ENCODE results near the gene AGBL2.
A peak's percentile ranks its signal among the peaks of the same experiment; 100 is the strongest.
"Not testable (repeated sequence)": the region's sequence is repeated elsewhere in the genome, so short reads cannot be mapped to it uniquely, and the experiment has no call there.

AGBL2 gene

DNA sequence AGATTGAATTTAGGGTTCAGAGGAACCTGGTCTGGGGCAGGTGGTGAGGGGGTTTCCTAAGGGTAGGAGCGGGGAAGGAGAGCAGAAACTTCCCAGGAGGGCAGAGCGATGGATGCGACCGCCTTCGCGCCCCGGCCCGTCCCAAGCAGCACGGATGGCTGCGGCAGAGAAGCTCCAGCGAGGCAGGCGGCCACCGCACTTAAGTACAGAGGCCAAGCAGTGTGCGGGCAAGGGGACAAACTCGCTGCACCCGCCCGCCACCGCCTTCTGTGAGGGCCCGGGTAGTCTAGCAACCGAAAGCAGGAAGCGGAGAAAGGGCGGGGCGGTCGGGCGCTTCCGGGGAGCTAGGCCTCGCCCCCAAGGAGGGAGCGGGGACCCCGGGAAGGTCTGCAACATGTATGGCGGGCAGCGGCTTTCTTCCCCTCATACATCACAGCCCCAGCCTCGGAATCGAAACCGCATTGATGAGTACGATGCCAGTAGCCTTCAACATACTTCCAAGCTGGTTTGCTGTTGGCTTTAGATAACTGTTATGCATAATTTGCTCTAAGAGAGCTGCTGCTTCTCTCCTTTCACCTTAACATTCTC lies at the start of gene AGBL2:
Gene AGBL2, minus strand, starts transcription at position 288 of the 588 bp plus-strand sequence. CDS start 719 bp downstream, outside the sequence.
- DNase-seq (ENCODE audit: low spot score), result peak; percentile 93

GRCh38 chr11:47759291-47759690 lies 44.1 kb upstream of the AGBL2 start:
- not testable (repeated sequence) for DNase-seq (ENCODE audit: low spot score)

- no peak for DNase-seq (ENCODE audit: low spot score)
Measured at GRCh38 chr11:47756208-47756607, 41.0 kb upstream of the AGBL2 start.

DNA sequence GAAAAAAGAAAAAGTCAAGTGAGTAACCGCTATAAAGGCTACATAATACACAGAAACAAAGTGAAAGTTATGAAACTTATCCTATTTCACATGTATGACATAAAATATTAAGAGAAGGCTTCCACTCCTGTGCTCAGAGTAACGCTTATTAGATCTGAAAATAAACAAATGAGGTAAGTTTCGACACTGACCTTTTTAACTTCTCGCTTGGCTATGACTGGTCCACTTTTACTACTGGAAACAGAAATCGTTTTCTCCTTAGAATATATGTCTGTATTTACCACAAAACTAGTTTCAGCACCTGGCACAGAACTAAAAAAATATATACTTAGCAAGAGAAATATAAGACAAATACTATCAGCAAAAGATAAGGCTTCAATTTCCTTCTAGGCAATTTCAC lies 35.6 kb upstream of the AGBL2 start:
- DNase-seq (ENCODE audit: low spot score), result no peak

- not testable (repeated sequence) for DNase-seq (ENCODE audit: low spot score)
Measured at GRCh38 chr11:47742494-47742893, 27.3 kb upstream of the AGBL2 start.

- DNase-seq (ENCODE audit: low spot score), result not testable (repeated sequence)
Measured at GRCh38 chr11:47737817-47738216, 22.6 kb upstream of the AGBL2 start.

DNA sequence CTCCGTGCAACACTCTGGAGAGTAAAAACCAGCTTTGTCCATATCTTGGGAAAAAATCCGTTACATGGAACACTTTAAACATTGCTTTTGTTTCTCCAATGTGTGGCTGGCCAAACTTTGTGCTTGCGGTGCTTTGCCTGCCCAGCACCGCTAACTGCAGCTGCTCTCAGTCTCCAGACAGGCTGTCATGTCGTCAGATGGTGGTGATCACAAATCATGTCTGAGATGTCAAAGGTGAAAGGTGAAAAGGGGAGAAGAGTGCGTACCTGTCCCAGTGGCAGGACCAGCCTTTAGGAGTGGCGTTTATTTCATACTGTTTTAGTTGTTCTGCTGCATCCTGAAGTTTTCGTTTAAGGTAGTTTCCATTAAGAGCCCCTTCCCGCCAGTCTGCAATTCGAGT lies 17.1 kb upstream of the AGBL2 start:
- DNase-seq (ENCODE audit: low spot score), result no peak

- DNase-seq (ENCODE audit: low spot score), result no peak
Measured at GRCh38 chr11:47731475-47731874, 16.3 kb upstream of the AGBL2 start.

DNA sequence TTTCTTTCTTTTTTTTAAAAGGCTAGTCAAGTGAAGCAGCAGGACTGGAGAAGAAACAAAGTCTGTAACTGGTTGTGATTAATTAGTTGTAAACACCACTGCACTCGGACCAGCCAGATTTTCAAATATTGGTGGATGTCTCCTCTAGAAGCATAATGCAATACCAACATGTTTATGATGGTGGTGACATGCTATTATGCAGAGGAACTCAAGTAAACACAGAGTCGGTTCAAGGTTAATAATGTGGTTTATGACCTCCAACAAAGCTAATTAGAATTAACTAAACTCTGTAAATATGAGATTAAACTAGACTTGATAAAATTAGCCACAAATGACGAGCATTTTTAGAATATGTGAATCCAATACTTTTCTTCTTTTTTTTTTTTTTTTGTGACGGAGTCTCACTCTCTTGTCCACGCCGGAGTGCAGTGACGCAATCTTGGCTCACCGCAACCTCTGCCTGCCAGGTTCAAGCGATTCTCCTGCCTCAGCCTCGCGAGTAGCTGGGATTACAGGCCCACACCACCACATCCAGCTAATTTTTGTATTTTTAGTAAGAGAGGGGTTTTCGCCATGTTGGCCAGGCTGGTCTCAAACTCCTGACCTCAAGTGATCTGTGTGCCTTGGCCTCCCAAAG lies 11.8 kb upstream of the AGBL2 start:
- DNase-seq (ENCODE audit: low spot score), result no peak

GRCh38 chr11:47726118-47726442 lies 10.9 kb upstream of the AGBL2 start:
- no peak for DNase-seq (ENCODE audit: low spot score)

DNA sequence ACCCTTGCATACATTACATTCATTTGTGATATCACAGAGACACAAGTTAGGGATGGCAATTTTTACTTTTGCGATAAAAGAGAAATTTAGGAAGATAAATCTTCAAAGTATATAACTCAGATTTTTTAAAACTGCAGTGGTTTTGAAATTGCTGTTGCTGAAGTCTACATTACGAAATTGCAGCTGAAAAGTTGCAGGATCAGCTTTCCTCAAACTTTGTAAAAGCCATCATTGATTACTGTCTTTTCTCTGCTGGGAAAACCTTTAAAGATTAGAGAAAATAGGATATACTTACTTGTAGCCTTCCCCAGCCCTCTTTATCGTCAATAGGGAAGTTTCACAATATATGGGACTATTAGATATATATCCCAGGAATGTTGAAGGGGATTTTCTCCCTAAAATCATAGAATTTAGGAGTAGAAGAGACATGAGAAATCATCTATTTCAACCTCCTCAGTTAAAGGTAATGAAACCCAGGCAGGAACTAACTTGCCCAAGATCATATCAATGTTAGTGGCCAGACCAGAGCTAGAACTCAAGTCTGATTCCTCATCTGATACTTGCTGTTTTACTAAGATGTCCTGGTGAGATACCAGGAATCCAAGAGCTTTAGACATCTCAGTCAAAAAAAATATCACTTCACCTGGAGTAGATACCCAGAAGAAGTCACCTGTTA lies 10.4 kb upstream of the AGBL2 start:
- no peak for DNase-seq (ENCODE audit: low spot score)

GRCh38 chr11:47724041-47724729 lies 9.0 kb upstream of the AGBL2 start:
- DNase-seq (ENCODE audit: low spot score), result peak; percentile 9

DNA sequence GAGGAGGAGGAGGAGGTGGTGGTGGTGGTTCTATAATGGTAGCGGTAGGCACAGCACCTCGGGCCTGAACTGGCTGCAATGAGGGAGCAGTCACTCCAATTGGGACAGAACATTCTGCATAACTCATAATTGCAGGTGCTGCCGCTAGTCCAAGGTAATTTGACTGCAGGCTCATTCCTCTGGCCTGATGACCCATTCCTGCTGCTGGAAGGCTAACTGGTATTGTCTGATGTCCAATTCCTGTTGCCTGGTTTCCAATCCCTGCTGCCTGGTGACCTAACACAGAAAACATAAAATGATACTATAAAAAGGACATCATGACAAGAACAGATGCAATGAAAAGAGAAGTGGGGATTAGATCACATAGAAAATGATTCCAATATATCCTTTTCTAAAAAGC lies 7.9 kb upstream of the AGBL2 start:
- DNase-seq (ENCODE audit: low spot score), result no peak

GRCh38 chr11:47720651-47721050 lies 5.5 kb upstream of the AGBL2 start:
- no peak for DNase-seq (ENCODE audit: low spot score)

DNA sequence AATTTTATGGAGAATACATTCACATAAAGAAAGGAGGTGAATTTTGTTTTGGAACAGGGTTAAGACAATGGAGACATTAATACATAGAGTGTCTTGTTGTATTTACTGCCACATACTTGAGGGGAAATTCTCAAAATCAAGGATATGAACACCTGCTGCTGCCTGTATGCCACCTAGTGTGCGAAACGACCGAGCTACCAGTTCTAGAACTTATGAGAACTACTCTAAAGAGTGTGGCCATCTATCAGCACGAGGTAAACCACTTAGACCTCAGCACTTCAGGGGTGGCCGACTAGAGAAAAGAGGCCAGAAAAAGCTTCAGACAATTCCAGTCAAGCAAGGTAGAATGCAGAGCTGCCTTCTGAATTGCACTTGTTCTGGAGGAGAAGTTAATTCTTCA lies 1.5 kb upstream of the AGBL2 start:
- no peak for DNase-seq (ENCODE audit: low spot score)

DNA sequence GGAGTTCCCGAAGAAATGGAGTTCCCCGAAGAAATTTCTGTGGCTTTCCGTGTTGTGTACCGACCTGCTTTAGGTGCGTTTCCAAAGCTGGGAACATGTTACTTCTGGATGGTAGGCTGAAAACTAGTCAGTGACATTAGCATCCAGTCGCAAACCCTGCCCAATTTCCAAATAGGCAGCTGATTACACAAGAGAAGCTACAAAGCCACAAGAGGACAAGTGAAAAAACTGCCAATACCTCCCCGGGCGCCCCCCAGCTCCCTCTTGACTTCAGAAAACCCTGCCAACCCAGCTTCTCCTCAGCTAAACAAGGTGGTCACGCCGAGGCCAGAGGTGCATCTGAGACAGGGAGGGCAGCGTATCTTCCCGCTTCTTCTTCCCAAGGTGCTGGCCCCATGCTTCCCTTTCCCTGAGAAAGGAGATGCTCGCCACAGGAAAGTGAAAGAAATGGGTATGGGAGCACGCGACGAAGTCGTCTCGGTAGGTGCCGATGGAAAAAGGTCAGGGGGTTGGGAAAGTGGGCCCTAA lies 551 bp downstream of the AGBL2 start:
- peak; percentile 39 for DNase-seq (ENCODE audit: low spot score)

GRCh38 chr11:47711816-47712215 lies 3.4 kb downstream of the AGBL2 start:
- DNase-seq (ENCODE audit: low spot score), result no peak

- DNase-seq (ENCODE audit: low spot score), result no peak
Measured at GRCh38 chr11:47711225-47711624, 3.9 kb downstream of the AGBL2 start.

DNA sequence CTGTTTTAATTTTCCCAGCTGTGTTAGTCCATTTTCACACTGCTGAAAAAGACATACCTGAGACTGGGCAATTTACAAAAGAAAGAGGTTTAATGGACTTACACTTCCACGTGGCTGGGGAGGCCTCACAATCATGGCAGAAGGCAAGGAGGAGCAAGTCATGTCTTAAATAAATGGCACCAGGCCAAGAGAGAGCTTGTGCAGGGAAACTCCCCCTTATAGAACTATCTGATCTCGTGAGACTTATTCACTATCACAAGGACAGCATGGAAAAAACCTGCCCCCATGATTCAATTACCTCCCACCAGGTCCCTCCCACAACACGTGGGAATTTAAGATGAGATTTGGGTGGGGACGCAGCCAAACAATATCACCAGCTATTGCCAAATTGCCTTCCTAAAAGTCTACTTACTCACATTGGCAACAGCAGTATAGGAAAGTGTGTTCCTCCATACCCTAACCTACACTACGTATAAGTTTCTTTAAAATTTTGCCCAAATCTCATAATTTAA lies 7.8 kb downstream of the AGBL2 start:
- DNase-seq (ENCODE audit: low spot score), result not testable (repeated sequence)

- no peak for DNase-seq (ENCODE audit: low spot score)
Measured at GRCh38 chr11:47705721-47706120, 9.4 kb downstream of the AGBL2 start.

GRCh38 chr11:47691979-47692378 lies 23.2 kb downstream of the AGBL2 start:
- DNase-seq (ENCODE audit: low spot score), result no peak

DNA sequence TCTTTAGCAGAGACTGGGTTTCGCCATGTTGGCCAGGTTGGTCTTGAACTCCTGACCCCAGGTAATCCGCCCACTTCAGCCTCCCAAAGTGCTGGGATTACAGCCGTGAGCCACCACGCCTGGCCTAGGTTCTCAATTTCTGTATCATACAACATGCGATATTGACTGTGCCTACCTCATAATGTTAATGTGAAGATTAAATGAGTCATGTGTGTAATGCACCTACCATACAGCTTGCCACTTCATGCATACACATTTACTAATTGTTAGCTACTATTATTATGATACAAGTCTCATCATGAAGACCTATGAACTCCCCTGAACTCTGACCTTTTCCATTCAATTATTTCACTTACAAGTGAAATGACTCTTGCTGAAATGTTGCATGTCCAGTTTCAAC lies 25.7 kb downstream of the AGBL2 start:
- no peak for DNase-seq (ENCODE audit: low spot score)

DNA sequence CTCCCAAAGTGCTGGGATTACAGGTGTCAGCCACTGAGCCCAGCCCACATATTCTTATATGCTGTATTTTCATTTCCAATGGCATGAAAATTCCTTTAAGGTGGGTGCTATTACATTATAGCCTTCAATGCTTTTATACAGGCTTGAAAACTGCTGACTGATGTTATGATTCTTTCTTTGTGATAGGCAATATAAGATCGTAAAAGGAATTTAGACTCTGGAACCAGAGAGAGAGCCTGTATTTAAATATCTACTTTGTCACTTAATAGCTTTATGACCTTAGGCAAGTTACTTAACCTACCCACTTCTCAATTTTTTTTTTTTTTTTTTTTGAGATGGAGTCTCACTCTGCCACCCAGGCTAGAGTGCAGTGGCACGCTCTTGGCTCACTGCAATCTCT lies 26.2 kb downstream of the AGBL2 start:
- no peak for DNase-seq (ENCODE audit: low spot score)
